ENCODE measurements around the gene BCL7B. TPM values are rescaled to one million over a fixed set of nuclear protein-coding genes. Genes with fewer than 3 reads are reported as not detected.
"Not testable (repeated sequence)": the region's sequence is repeated elsewhere in the genome, so short reads cannot be mapped to it uniquely, and the experiment has no call there.

BCL7B gene
- total RNA-seq, 2 experiments from 2014 or later = 68.9 to 71.6 TPM

DNA sequence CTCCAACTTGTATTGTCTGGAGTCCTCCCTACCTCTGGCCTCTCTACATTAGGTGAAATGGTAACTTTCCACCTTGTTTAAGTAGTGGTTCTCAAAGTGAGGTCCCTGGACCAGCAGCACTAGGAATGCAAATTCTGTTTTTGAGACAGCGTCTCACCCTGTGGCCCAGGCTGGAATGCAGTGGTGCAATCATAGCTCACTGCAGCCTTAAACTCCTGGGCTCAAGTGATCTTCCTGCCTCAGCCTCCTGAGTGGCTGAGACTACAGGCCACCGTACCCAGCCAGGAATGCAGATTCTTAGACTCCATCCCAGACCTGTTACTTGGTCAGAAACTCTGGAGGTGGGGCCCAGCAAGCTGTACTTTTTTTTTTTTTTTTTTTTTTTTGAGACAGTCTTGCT, 27.7 kb upstream of the BCL7B start:
- H3K36me3 Mint-ChIP-seq (ENCODE audit: low read depth) = no peaks in the 10 kb centered on the region
- no peak overlapping the region for H3K27ac Mint-ChIP-seq
- H3K4me3 Mint-ChIP-seq = no peak overlapping the region
- peaks cover 3% of the 10 kb centered on the region for H3K27me3 Mint-ChIP-seq
- H3K4me1 Mint-ChIP-seq = peaks cover 18% of the 10 kb centered on the region
- no peak for DNase-seq
- ChIA-PET POLR2A (no interaction called here), CTCF (interaction anchor here (1.4 kb wide), 1 partner anchor 22 kb away, joined by 8 read pairs; no protein-coding TSS in a partner anchor)
- no peaks in the 10 kb centered on the region for H3K9me3 Mint-ChIP-seq

- H3K27ac Mint-ChIP-seq = no peak overlapping the region
- H3K36me3 Mint-ChIP-seq (ENCODE audit: low read depth) = peaks cover 2% of the 10 kb centered on the region
- H3K4me3 Mint-ChIP-seq = no peak overlapping the region
- ChIA-PET CTCF (interaction anchor here (1.2 kb wide), 1 partner anchor 152 kb away, joined by 3 read pairs; no protein-coding TSS in a partner anchor), POLR2A (interaction anchor here (1.1 to 1.6 kb wide), 3 partner anchors 26 to 135 kb away, joined by 3 to 6 read pairs (median 3); partner anchors contain the start of gene BAZ1B)
- DNase-seq = no peak
- peaks cover 3% of the 10 kb centered on the region for H3K27me3 Mint-ChIP-seq
- H3K4me1 Mint-ChIP-seq = peaks cover 25% of the 10 kb centered on the region
- no peaks in the 10 kb centered on the region for H3K9me3 Mint-ChIP-seq
Measured at GRCh38 chr7:73582664-73583202, 25.2 kb upstream of the BCL7B start.

DNA sequence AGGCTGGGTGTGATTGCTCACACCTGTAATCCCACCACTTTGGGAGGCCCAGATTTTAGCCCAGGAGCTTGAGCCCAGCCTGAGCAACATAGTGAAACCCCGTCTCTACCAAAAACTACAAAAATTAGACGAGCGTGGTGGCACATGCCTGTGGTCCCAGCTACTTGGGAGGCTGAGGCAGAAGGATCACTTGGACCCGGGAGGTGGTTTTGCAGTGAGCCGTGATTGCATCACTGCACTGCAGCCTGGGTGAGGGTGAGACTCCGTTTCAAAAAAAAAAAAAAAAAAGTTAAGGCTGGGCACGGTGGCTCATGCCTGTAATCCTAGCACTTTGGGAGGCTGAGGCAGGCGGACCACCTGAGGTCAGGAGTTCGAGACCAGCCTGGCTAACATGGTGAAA, 23.5 kb upstream of the BCL7B start:
- DNase-seq; H3K27ac Mint-ChIP-seq; H3K9me3 Mint-ChIP-seq; H3K4me3 Mint-ChIP-seq; H3K27me3 Mint-ChIP-seq; H3K36me3 Mint-ChIP-seq (ENCODE audit: low read depth); POLR2A ChIA-PET: not testable (repeated sequence)
- peaks cover 38% of the 10 kb centered on the region for H3K4me1 Mint-ChIP-seq
- CTCF ChIA-PET = interaction anchor here (1.4 kb wide), 1 partner anchor 144 kb away, joined by 4 read pairs; no protein-coding TSS in a partner anchor

- H3K4me1 Mint-ChIP-seq = peaks cover 39% of the 10 kb centered on the region
- POLR2A ChIA-PET = interaction anchor here (0.7 to 3.8 kb wide), 9 partner anchors 9 to 160 kb away, joined by 3 to 42 read pairs (median 8); partner anchors contain the start of genes ABHD11, BAZ1B and BCL7B
- peaks cover 19% of the 10 kb centered on the region for H3K36me3 Mint-ChIP-seq (ENCODE audit: low read depth)
- CTCF ChIA-PET = interaction anchor here (0.6 to 1.2 kb wide), 9 partner anchors 12 to 1969 kb away, joined by 3 to 6 read pairs (median 3); partner anchors contain the start of genes BAZ1B and BCL7B
- peak within 1 kb of the TSS; percentile 96 for H3K27ac Mint-ChIP-seq
- H3K4me3 Mint-ChIP-seq = peak within 1 kb of the TSS; percentile 85
- DNase-seq = peak; percentile 99
- H3K27me3 Mint-ChIP-seq = no peaks in the 10 kb centered on the region
- H3K9me3 Mint-ChIP-seq = no peaks in the 10 kb centered on the region
Measured at GRCh38 chr7:73578342-73579128, 21.0 kb upstream of the BCL7B start, which contains the start of gene TBL2. TSS of gene TBL2 (minus strand) at chr7:73578579. CDS start at chr7:73578549, 30 bp downstream.

- DNase-seq = no peak
- Mint-ChIP-seq H3K4me1 (peaks cover 39% of the 10 kb centered on the region), H3K36me3 (ENCODE audit: low read depth) (peaks cover 26% of the 10 kb centered on the region)
Measured at GRCh38 chr7:73577627-73578341, 20.3 kb upstream of the BCL7B start.

DNA sequence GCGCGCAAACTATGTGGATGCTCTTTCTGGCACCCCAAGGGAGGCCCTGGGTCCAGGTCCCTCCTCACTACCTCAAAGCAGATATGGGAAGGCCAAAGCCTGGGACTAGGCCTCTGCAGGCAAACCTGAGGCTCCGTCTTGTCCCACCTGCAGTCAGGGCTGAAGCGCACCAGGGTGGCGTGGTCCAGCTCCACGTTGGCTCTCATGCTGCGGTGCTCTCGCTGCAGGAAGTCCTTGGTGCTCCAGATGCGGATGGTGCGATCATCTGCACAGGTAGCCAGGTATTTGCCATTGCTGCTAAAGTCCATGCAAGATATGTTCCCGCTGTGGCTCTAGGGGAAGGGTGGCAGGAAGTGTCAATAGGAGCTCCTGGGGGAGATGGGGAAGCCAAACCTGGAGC, 16.3 kb upstream of the BCL7B start:
- no peak for DNase-seq
- no peaks in the 10 kb centered on the region for H3K9me3 Mint-ChIP-seq
- H3K4me3 Mint-ChIP-seq = no peak overlapping the region
- POLR2A ChIA-PET = interaction anchor here (1.0 kb wide), 1 partner anchor 17 kb away, joined by 3 read pairs; no protein-coding TSS in a partner anchor
- H3K27me3 Mint-ChIP-seq = no peaks in the 10 kb centered on the region
- CTCF ChIA-PET = no interaction called here
- H3K36me3 Mint-ChIP-seq (ENCODE audit: low read depth) = peaks cover 56% of the 10 kb centered on the region
- no peak overlapping the region for H3K27ac Mint-ChIP-seq
- peaks cover 23% of the 10 kb centered on the region for H3K4me1 Mint-ChIP-seq

More at GRCh38 chr7:73577627-73578341, 20.3 kb upstream of the BCL7B start:
- CTCF ChIA-PET = interaction anchor here (0.6 to 1.3 kb wide), 10 partner anchors 12 to 1969 kb away, joined by 3 to 6 read pairs (median 3); partner anchors contain the start of genes BAZ1B and BCL7B
- POLR2A ChIA-PET = interaction anchor here (1.0 to 3.8 kb wide), 8 partner anchors 10 to 161 kb away, joined by 3 to 42 read pairs (median 8); partner anchors contain the start of genes ABHD11, BAZ1B and BCL7B
- Mint-ChIP-seq H3K27ac (peak overlapping the region; percentile 76), H3K27me3 (no peaks in the 10 kb centered on the region), H3K9me3 (no peaks in the 10 kb centered on the region), H3K4me3 (peak overlapping the region; percentile 85)

- ChIA-PET CTCF (no interaction called here), POLR2A (no interaction called here)
- H3K4me1 Mint-ChIP-seq = peaks cover 22% of the 10 kb centered on the region
- H3K36me3 Mint-ChIP-seq (ENCODE audit: low read depth) = peaks cover 55% of the 10 kb centered on the region
- no peaks in the 10 kb centered on the region for H3K9me3 Mint-ChIP-seq
- DNase-seq = no peak
- no peak overlapping the region for H3K4me3 Mint-ChIP-seq
- H3K27ac Mint-ChIP-seq = no peak overlapping the region
- H3K27me3 Mint-ChIP-seq = no peaks in the 10 kb centered on the region
Measured at GRCh38 chr7:73573276-73573675, 15.8 kb upstream of the BCL7B start.

GRCh38 chr7:73572767-73573186, 15.3 kb upstream of the BCL7B start:
- POLR2A ChIA-PET = no interaction called here
- CTCF ChIA-PET = no interaction called here
- no peaks in the 10 kb centered on the region for H3K27me3 Mint-ChIP-seq
- no peak for DNase-seq
- H3K4me3 Mint-ChIP-seq = no peak overlapping the region
- peaks cover 26% of the 10 kb centered on the region for H3K4me1 Mint-ChIP-seq
- no peak overlapping the region for H3K27ac Mint-ChIP-seq
- H3K36me3 Mint-ChIP-seq (ENCODE audit: low read depth) = peaks cover 54% of the 10 kb centered on the region
- no peaks in the 10 kb centered on the region for H3K9me3 Mint-ChIP-seq

- peaks cover 25% of the 10 kb centered on the region for H3K4me1 Mint-ChIP-seq
- DNase-seq = no peak
- ChIA-PET POLR2A (no interaction called here), CTCF (no interaction called here)
- no peaks in the 10 kb centered on the region for H3K9me3 Mint-ChIP-seq
- H3K27ac Mint-ChIP-seq = no peak overlapping the region
- H3K27me3 Mint-ChIP-seq = no peaks in the 10 kb centered on the region
- no peak overlapping the region for H3K4me3 Mint-ChIP-seq
- peaks cover 51% of the 10 kb centered on the region for H3K36me3 Mint-ChIP-seq (ENCODE audit: low read depth)
Measured at GRCh38 chr7:73570977-73571376, 13.5 kb upstream of the BCL7B start.

DNA sequence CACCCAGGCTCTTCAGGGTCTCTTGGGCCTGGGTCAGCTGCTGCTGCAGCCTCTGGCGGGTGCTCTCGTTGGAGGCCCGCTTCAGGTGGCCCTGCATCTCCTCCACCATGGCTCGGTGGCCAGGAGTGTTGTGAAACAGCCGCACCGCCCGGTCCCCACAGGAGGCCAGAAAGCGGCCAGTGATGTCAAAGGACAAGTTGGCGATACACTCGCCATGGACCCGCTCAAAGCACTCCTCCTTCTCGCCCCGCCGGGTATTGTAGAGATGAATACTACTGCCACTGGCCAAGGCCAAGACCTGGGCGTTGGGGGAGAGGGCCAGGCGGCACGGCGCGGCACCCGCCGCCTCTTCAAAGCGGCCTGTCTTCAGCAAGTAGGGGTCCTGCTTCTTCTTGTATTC, 13.0 kb upstream of the BCL7B start:
- POLR2A ChIA-PET = no interaction called here
- H3K36me3 Mint-ChIP-seq (ENCODE audit: low read depth) = peaks cover 51% of the 10 kb centered on the region
- CTCF ChIA-PET = no interaction called here
- peaks cover 29% of the 10 kb centered on the region for H3K4me1 Mint-ChIP-seq
- H3K27ac Mint-ChIP-seq = no peak overlapping the region
- no peaks in the 10 kb centered on the region for H3K9me3 Mint-ChIP-seq
- no peaks in the 10 kb centered on the region for H3K27me3 Mint-ChIP-seq
- H3K4me3 Mint-ChIP-seq = no peak overlapping the region
- no peak for DNase-seq

DNA sequence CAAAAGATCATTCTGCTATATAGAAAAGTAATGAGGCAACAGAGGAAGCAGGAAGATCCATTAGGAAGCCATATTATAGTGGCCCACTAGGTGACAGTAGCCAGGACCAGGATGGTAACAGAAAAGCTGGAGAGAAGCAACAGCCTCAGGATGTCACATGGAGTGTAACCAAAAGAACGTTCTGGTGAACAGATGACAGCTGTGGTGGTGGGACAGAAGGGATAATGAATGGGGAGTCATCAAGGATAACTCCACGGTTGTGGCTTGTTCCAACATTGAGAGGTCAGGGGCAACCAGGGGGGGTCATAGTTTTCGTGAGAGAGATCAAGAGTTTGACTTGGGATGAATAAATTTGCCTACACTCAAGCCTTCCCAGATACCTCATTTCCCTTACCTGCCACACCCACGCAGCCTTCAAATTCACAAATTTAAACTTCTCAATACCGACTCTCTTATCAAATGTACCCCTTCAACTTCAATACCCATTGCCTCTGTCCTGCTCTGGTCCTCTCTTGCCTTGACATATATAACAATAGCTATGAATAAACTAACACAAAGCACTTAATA, 11.6 kb upstream of the BCL7B start:
- Mint-ChIP-seq H3K27ac (peak overlapping the region; percentile 11), H3K4me1 (peaks cover 29% of the 10 kb centered on the region), H3K9me3 (no peaks in the 10 kb centered on the region), H3K36me3 (ENCODE audit: low read depth) (peaks cover 43% of the 10 kb centered on the region), H3K27me3 (no peaks in the 10 kb centered on the region), H3K4me3 (no peak overlapping the region)
- no peak for DNase-seq
- CTCF ChIA-PET = no interaction called here
- POLR2A ChIA-PET = interaction anchor here (1.6 to 2.9 kb wide), 2 partner anchors 9 to 12 kb away, joined by 4 to 10 read pairs; partner anchors contain the start of genes BCL7B and TBL2

DNA sequence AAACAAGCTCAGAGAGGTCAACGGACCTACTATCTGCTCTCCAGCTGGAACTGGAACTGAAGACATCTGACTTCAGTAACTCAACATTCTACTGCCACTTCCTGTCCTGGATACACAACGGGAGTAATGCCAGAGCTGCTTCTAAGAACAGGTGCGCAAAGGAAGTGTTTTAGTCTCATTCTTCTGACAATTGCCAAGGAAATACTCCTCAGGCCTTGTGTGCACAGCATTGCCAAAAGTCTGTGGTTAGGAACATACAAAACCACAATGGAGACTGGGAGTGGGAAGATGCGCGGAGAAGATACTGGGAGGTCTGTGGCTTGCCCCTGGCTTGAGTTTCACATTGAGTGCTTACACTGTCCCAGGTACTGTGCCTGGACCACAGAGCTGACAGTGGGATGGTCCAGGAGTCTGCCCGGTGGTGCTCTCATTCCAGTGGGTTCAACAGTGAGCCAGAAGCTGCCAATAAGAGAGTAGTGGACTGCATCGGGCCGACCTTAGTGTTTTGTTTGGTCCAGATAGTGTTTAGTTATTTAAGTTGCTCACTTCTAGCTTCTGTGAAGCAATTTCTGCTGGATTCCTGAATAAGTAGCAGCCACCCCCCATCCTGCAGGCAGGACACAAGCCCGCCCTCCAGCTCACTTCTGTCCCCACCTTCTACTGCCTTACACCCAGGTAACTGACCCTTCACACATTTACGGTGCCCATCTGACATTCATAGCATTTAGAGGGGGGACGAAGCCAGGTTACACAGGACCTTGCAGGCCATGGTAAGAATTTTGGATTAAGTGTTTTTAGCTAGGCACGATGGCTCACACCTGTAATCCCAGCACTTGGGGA, 10.6 kb upstream of the BCL7B start:
- H3K9me3 Mint-ChIP-seq = no peaks in the 10 kb centered on the region
- ChIA-PET CTCF (interaction anchor here (1.5 kb wide), 1 partner anchor 167 kb away, joined by 4 read pairs; no protein-coding TSS in a partner anchor), POLR2A (interaction anchor here (0.8 to 4.4 kb wide), 5 partner anchors 10 to 49 kb away, joined by 3 to 18 read pairs (median 4); partner anchors contain the start of genes BAZ1B, BCL7B and TBL2)
- H3K27me3 Mint-ChIP-seq = no peaks in the 10 kb centered on the region
- no peak overlapping the region for H3K4me3 Mint-ChIP-seq
- no peak for DNase-seq
- peaks cover 33% of the 10 kb centered on the region for H3K36me3 Mint-ChIP-seq (ENCODE audit: low read depth)
- peak overlapping the region; percentile 11 for H3K27ac Mint-ChIP-seq
- peaks cover 29% of the 10 kb centered on the region for H3K4me1 Mint-ChIP-seq

Data from activated CD4-positive, alpha-beta memory T cell treated with anti-CD3 and anti-CD28 coated beads, Interleukin-2, amount 10 ng/mL, durations not matched to agents 7 days and 5 days (primary cell).